GM10266 (cell line): Measurements from ENCODE around the gene CBLB.
A peak's percentile ranks its signal among the peaks of the same experiment; 100 is the strongest.

Experiments used
- DNase-seq: peaks from one replicate; pipeline ENCODE4 v3.0.0; 2012; ENCODE audit errors: extremely low spot score
- TF ChIP-seq, protein P1 (sequence below): IDR thresholded peaks from 2 replicates; pipeline ENCODE4 v1.5.1; 2012; ENCODE audit warnings: mild to moderate bottlenecking, low read depth; ENCODE audit not compliant: control insufficient read depth, insufficient read depth; ENCODE audit errors: missing control alignments

The CBLB gene

DNA sequence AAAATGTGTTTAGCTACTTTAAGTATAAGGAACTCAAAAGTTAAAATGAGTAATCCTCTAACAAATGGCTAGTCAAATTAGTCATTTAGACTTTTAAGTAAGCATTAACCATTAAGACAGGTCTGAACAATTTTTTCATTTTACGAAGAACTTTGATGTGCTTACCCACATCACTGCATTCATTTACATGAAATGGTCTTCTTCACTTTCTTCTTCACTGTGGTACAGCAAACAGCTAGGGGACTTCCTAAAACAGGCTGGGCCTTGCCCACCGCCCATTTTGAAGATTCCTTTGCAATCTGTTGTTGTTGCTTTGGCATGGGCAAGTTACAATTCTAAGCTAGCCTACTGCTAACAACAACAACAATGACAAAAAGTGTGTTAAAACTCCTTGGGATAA lies 67.4 kb downstream of the CBLB start:
- no peak for DNase-seq
- TF ChIP-seq, protein P1, sequence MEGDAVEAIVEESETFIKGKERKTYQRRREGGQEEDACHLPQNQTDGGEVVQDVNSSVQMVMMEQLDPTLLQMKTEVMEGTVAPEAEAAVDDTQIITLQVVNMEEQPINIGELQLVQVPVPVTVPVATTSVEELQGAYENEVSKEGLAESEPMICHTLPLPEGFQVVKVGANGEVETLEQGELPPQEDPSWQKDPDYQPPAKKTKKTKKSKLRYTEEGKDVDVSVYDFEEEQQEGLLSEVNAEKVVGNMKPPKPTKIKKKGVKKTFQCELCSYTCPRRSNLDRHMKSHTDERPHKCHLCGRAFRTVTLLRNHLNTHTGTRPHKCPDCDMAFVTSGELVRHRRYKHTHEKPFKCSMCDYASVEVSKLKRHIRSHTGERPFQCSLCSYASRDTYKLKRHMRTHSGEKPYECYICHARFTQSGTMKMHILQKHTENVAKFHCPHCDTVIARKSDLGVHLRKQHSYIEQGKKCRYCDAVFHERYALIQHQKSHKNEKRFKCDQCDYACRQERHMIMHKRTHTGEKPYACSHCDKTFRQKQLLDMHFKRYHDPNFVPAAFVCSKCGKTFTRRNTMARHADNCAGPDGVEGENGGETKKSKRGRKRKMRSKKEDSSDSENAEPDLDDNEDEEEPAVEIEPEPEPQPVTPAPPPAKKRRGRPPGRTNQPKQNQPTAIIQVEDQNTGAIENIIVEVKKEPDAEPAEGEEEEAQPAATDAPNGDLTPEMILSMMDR, result no peak

DNA sequence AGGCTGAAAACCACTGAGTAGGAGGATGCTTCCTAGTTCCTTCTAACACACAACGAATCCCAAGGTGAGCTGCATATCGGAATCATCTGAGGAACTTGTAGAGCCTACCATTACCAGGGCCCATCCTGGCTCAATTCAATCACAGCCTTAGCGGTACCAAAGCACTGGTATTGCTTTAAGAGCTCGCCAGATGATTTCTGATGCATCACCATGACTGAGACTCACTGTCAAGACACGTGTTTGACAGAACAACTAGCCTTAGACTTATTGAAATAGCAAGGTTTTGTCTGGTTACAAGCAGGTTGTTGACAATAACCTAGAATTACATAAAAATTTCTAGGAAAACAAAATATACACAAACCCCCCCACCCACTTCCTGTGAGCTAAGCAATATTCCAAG lies 68.5 kb downstream of the CBLB start:
- TF ChIP-seq, protein P1, result no peak
- no peak for DNase-seq

DNA sequence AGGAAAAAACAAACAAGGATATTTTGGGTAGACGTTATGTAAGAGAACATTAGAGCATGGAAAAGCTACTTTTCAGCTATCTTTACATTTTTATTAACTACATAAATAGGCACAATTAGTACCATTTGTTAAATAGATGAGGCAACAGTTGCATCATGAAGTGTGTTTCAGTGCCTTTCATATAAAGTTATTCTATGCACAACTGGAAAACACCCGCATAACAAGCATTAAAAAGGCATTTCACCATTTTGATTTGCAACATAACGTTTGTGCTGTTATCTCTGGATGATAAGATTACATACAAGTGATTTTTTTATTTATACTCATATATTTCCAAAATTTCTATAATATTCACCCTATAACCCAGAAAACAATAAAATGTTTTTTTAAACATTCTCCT lies 69.5 kb downstream of the CBLB start:
- TF ChIP-seq, protein P1, result no peak
- DNase-seq, result no peak

DNA sequence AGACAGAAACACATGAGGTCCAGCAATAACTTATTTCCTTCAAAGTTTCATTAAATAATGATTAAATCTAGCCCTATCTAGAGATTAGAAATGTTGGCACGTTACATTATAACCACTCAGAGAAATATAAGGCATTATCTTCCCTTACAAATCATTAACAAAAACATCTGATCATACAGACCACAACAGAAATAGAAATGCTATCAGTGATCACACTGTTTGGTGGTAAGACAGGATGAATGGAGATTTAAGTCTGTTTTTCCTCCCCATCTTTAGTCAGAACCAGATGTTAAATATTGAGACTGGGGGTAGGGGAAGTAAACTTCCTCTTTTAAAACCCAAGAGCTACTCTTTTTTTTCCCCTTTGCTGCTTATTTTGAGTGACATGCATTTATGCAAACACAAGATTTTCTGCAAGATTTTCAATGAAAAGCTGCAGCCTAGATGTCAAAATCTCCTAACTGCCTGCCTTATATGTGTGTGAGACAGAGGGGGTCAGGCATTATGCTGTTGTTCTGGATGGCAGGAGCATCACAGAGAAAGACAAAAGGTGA lies 70.4 kb downstream of the CBLB start:
- peak; percentile 19 for DNase-seq
- TF ChIP-seq, protein P1, result no peak

DNA sequence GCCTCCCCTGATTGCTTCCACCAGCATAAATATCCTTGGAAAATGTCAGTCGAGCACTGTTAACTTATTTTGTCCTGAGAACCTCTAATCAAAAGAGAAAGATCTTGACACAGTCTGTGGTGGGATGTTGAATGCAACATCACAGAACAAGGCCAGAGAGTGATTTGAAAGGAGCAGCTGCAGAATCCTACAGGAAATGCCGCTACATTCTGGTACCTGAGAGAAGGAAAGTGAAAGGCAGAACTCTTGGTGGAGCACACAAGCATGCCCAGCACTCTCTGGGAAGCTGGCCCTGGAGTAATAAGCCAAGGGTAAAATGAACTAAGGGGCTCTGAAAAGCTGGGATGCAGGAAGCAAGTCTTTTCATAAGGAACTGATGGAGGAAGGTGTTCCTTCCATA lies 75.8 kb downstream of the CBLB start:
- TF ChIP-seq, protein P1, result no peak
- no peak for DNase-seq

DNA sequence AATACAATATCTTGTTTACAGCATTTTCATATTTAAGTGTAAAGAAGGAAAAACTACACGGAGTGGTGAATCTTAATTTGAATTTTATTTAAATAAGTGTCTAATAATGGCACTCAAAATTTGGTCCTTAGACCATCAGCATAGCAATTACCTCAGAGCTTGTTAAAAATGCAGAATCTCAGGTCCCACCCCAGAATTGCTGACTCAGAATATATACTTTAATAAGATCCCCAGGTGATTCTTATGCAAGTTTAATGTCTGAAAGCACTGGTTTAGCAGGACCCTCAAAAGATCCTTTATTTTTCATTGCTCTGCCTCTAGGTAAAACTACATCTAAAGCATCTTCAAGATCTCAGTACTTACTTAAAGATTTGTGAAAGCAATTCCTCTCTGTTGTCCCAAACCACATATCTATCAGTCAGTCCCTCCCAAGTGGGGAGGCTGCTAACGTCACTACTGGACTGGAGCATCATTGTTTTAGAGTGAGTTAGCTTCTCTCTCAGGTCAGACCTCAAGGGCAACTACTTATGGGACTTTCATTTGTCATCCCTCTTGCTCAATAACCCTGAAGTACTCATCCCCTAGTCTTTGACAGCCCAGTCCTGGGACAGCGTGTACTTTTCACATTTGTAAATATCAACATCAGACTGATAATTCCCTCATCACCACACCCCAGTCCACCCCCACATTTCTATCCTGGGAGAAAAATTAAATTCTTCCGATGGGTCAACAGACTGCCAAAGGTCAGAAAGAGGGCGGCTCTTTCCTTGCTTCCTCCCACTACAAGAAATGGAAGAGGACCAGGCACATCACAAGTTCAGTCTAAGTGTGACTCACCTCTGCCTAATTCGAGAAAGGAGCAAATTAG lies 76.7 kb downstream of the CBLB start:
- no peak for DNase-seq
- TF ChIP-seq, protein P1, result no peak

DNA sequence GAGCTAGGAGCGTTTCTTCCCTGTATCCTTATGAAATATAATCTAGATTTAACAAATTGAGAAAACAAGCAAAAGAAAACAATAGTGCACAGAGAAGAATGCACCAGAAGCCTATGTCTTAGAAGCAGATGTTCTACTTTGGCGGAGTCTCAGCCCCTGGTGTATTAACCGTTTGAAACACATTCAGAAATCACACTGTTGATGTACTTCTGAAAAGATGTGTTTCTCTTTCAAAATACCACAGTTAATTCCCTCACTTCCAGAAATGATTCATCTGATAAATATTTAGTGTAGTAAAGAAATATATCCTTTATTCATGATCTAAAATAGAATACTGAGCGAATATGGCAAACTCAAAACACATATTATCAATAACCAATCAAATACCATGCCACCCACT lies 77.7 kb downstream of the CBLB start:
- TF ChIP-seq, protein P1, result no peak
- no peak for DNase-seq
